GM12878 (cell line): ENCODE measurements around the gene PEX11A. TPM values are rescaled to one million over a fixed set of nuclear protein-coding genes. Genes with fewer than 3 reads are reported as not detected.

Source experiments
- ATAC-seq: fragments of 200-7000 bp; cut with Tn5 transposase; 3 replicates; pipeline ENCODE4 v1.9.1; 2020; ENCODE audit warnings: mild to moderate bottlenecking, moderate library complexity
- BruUV-seq: library from RNA; stranded (reverse); fragments of 400-500 nt; replicated peaks from 2 replicates; lab custom pipeline; 2021; lab: Mats Ljungman, UMichigan
- CTCF ChIA-PET: fragments of 300-600 bp; sonication (Branson Sonifier 250); formaldehyde crosslinking; extraction: SDS; loops from one replicate; lab custom pipeline; 2021; ENCODE audit warnings: inconsistent platforms; lab: Yijun Ruan, JAX
- POLR2A ChIA-PET: fragments of 350-600 bp; formaldehyde crosslinking; extraction: SDS; loops from one replicate; lab custom pipeline; 2021; ENCODE audit warnings: inconsistent platforms; lab: Charles Lee
- RAD21 ChIA-PET: fragments of 300-600 bp; sonication (Branson Sonifier 250); formaldehyde crosslinking; loops from one replicate; lab custom pipeline; 2023; ENCODE audit warnings: antibody characterized with exemption; ENCODE audit not compliant: unreplicated experiment; lab: Charles Lee
- SMC1A ChIA-PET: fragments of 300-600 bp; sonication (Branson Sonifier 250); formaldehyde crosslinking; loops from one replicate; lab custom pipeline; 2023; ENCODE audit not compliant: unreplicated experiment, uncharacterized antibody; lab: Charles Lee
- DNase-seq: peaks from one replicate; pipeline ENCODE4 v3.0.0-alpha.2; 2011; ENCODE audit warnings: low read depth, low spot score
- FAIRE-seq: peaks from 3 replicates; lab custom pipeline; 2011; peaks lifted over from hg19 to GRCh38; lab: Jason Lieb, UNC
- H2AFZ ChIP-seq: 2 replicates; pipeline ENCODE4 v1.6.0; 2011; ENCODE audit warnings: low read depth, low read length, control low read depth; ENCODE audit not compliant: control insufficient read depth
- H3K27ac ChIP-seq: 2 replicates; pipeline ENCODE4 v1.5.1; 2011; ENCODE audit warnings: control low read depth; ENCODE audit not compliant: control insufficient read depth, insufficient read depth
- H3K27me3 ChIP-seq, 2 experiments: replicated peaks in 1 of 2; 2 replicates each; pipeline versions ENCODE4 v1.6.0 to v1.6.1; 2011; ENCODE audit warnings: low read length in 1 of 2; ENCODE audit not compliant: control insufficient read depth in 2 of 2, insufficient read depth in 2 of 2
- H3K36me3 ChIP-seq, 2 experiments: 2 replicates each; pipeline ENCODE4 v1.5.1; 2011; ENCODE audit warnings: low read length in 1 of 2; ENCODE audit not compliant: control insufficient read depth in 2 of 2, insufficient read depth in 2 of 2
- H3K4me1 ChIP-seq: 2 replicates; pipeline ENCODE4 v1.6.1; 2011; ENCODE audit warnings: mild to moderate bottlenecking, low read length, moderate library complexity, mixed read lengths; ENCODE audit not compliant: control insufficient read depth, insufficient read depth
- H3K4me2 ChIP-seq: 2 replicates; pipeline ENCODE4 v1.6.0; 2011; ENCODE audit warnings: control low read depth; ENCODE audit not compliant: control insufficient read depth, insufficient read depth
- H3K4me3 ChIP-seq: fragments of 200-600 bp; sonication (generic); 2 replicates; pipeline ENCODE4 v1.5.1; 2016
- H3K79me2 ChIP-seq: 2 replicates; pipeline ENCODE4 v1.6.0; 2011; ENCODE audit warnings: low read length; ENCODE audit not compliant: control insufficient read depth, insufficient read depth
- H3K9ac ChIP-seq: 2 replicates; pipeline ENCODE4 v1.8.0; 2011; ENCODE audit warnings: low read length, control low read depth, mixed read lengths; ENCODE audit not compliant: control insufficient read depth, insufficient read depth
- H3K9me3 ChIP-seq: replicated peaks from 3 replicates; pipeline ENCODE4 v1.5.1; 2011; ENCODE audit warnings: mild to moderate bottlenecking, low read length; ENCODE audit not compliant: control insufficient read depth, insufficient read depth
- H4K20me1 ChIP-seq: 2 replicates; pipeline ENCODE4 v1.6.0; 2011; ENCODE audit not compliant: control insufficient read depth, insufficient read depth
- BCL3 ChIP-seq: IDR thresholded peaks from 2 replicates; pipeline ENCODE4 v1.6.1; 2011; ENCODE audit warnings: borderline replicate concordance, low read depth, mild to moderate bottlenecking, moderate library complexity, low read length; ENCODE audit not compliant: insufficient read depth, poor library complexity, severe bottlenecking
- CBFB ChIP-seq: IDR thresholded peaks from 2 replicates; pipeline ENCODE4 v1.6.1; 2016; ENCODE audit warnings: antibody characterized with exemption, low read depth
- ESRRA ChIP-seq: IDR thresholded peaks from 2 replicates; pipeline ENCODE4 v1.6.1; 2012; ENCODE audit warnings: mild to moderate bottlenecking, low read length, improper control_type of control experiment
- FOS ChIP-seq: IDR thresholded peaks from 3 replicates; pipeline ENCODE4 v1.6.1; 2011; ENCODE audit warnings: borderline replicate concordance; ENCODE audit not compliant: insufficient read length; ENCODE audit errors: extremely low read depth
- IKZF2 ChIP-seq, 2 experiments: fragments of 450-650 bp; IDR thresholded peaks; 2 replicates each; pipeline ENCODE4 v1.6.1; 2017; ENCODE audit warnings: mild to moderate bottlenecking in 2 of 2, moderate library complexity in 2 of 2
- NRF1 ChIP-seq: conservative IDR thresholded peaks from 2 replicates; pipeline ENCODE4 v1.6.1; 2011; ENCODE audit warnings: mild to moderate bottlenecking, low read depth, low read length, improper control_type of control experiment
- POU2F2 ChIP-seq: IDR thresholded peaks from 3 replicates; pipeline ENCODE4 v1.6.1; 2011; ENCODE audit warnings: low read depth, mild to moderate bottlenecking, low read length, borderline replicate concordance
- REST ChIP-seq: IDR thresholded peaks from 2 replicates; pipeline ENCODE4 v1.6.1; 2012; ENCODE audit warnings: mild to moderate bottlenecking, low read depth, low read length
- SREBF2 ChIP-seq: IDR thresholded peaks from 2 replicates; pipeline ENCODE4 v1.6.1; 2012; ENCODE audit warnings: mild to moderate bottlenecking, low read length
- WGBS: methylation state at CpG from one replicate; pipeline ENCODE4 v1.1.6; 2016; ENCODE audit warnings: low lambda C conversion rate; ENCODE audit not compliant: insufficient replicate concordance, insufficient coverage; ENCODE audit errors: missing lambda C conversion rate; 5-methylcytosine and 5-hydroxymethylcytosine counted together
- in situ Hi-C: fragments of 300-500 bp; cut with MboI; formaldehyde crosslinking; loops from 9 replicates; pipeline ENCODE4 v1.14.3; 2018; ENCODE audit warnings: mixed read lengths
- intact Hi-C: fragments of 100-400 bp; cut with micrococcal nuclease; formaldehyde crosslinking; loops from one replicate; pipeline ENCODE4 v1.14.2; 2022; ENCODE audit not compliant: unreplicated experiment
- polyA plus RNA-seq, 11 experiments: library from polyadenylated mRNA; depleted of rRNA in 4 of 11; unstranded in 6 of 11; stranded (reverse) in 5 of 11; fragments of >200 nt; fragmentation: Nextera tagmentation in 4 of 11; fragmentation: Illumina TruSeq in 1 of 11; extraction: Ambion mirVana in 4 of 11; extraction: Trizol in 1 of 11; gene quantifications; 1 replicate in 1 of 11; 2 replicates in 10 of 11; pipeline versions ENCODE4 v1.2.1 to v1.2.3, GENCODE V29; 2011 to 2016; ENCODE audit warnings: inconsistent platforms in 2 of 11, missing spikeins in 2 of 11, low read depth in 1 of 11
- total RNA-seq, 4 experiments: library from RNA; depleted of rRNA in 3 of 4; stranded (reverse); fragments of >200 nt in 3 of 4; fragmentation: Illumina TruSeq in 1 of 4; extraction: Trizol in 1 of 4; gene quantifications; 2 replicates each; pipeline versions ENCODE4 v1.2.1 to v1.2.3, GENCODE V29; 2013 to 2021

PEX11A gene
- total and polyA plus RNA-seq, 10 of the 15 experiments (the other 5 are each of a cell fraction or from before 2014, with no cell fraction given), result 1.4 to 2.8 (median 2.0) TPM

GRCh38 chr15:89653578-89653977, 37.0 kb downstream of the PEX11A start:
- no peak overlapping the region for H2AFZ ChIP-seq
- TF ChIP-seq CBFB, result no peak
- no peak for TF ChIP-seq NRF1
- no peak for TF ChIP-seq FOS
- TF ChIP-seq POU2F2, result no peak
- TF ChIP-seq SREBF2, result no peak
- TF ChIP-seq REST, result no peak
- TF ChIP-seq IKZF2 (IDR thresholded peaks at IDR 0.05), result no peak
- no peak for TF ChIP-seq BCL3
- no peak for TF ChIP-seq ESRRA
- FAIRE-seq (no peak), DNase-seq (no peak), ATAC-seq (no peak)
- ChIA-PET POLR2A (no interaction called here), RAD21 (no interaction called here), CTCF (no interaction called here), SMC1A (no interaction called here)
- no peaks in the 10 kb centered on the region for H3K36me3 ChIP-seq
- H4K20me1 ChIP-seq, result no peaks in the 10 kb centered on the region
- intact Hi-C loops (no loop called here), in situ Hi-C loops (no loop called here)
- no TSS peak for BruUV-seq
- H3K27me3 ChIP-seq, result peaks cover 0 to 8% of the 10 kb centered on the region in 2 experiments; a peak in 3 of 4 replicates
- no peak overlapping the region for H3K4me3 ChIP-seq
- 0% methylated on average over 2 of the region's 2 CpGs for WGBS
- no peak overlapping the region for H3K4me2 ChIP-seq
- no peaks in the 10 kb centered on the region for H3K4me1 ChIP-seq
- no peak overlapping the region for H3K27ac ChIP-seq
- H3K9ac ChIP-seq, result no peak overlapping the region
- H3K9me3 ChIP-seq, result no peaks in the 10 kb centered on the region
- H3K79me2 ChIP-seq, result no peaks in the 10 kb centered on the region
